Mesothelial cell of epicardium (in vitro differentiated cells): ENCODE data around the gene IER2. TPM values are rescaled to one million over a fixed set of nuclear protein-coding genes. Genes with fewer than 3 reads are reported as not detected.
A peak's percentile ranks its signal among the peaks of the same experiment; 100 is the strongest.
"Not testable (repeated sequence)": the region's sequence is repeated elsewhere in the genome, so short reads cannot be mapped to it uniquely, and the experiment has no call there.

Experiments
- DNase-seq, 2 experiments: peaks; one replicate each; pipeline ENCODE4 v3.0.0; 2021; ENCODE audit warnings: low spot score in 2 of 2; ENCODE audit not compliant: unreplicated experiment in 2 of 2
- H3K27ac Mint-ChIP-seq: 2 replicates; pipeline ENCODE4 v1.8.0; 2021; ENCODE audit warnings: mixed read lengths
- H3K27me3 Mint-ChIP-seq: 2 replicates; pipeline ENCODE4 v1.8.0; 2021; ENCODE audit warnings: low read depth, mixed read lengths
- H3K36me3 Mint-ChIP-seq: 2 replicates; pipeline ENCODE4 v1.8.0; 2021; ENCODE audit warnings: mixed read lengths
- H3K4me1 Mint-ChIP-seq: 2 replicates; pipeline ENCODE4 v1.8.0; 2021; ENCODE audit warnings: mixed read lengths
- H3K4me3 Mint-ChIP-seq: 2 replicates; pipeline ENCODE4 v1.8.0; 2021; ENCODE audit warnings: mild to moderate bottlenecking, moderate library complexity, mixed read lengths
- H3K9me3 Mint-ChIP-seq: 2 replicates; pipeline ENCODE4 v1.8.0; 2021; ENCODE audit warnings: mixed read lengths
- total RNA-seq: library from RNA; stranded (reverse); gene quantifications from 3 replicates; pipeline ENCODE4 v1.2.1, GENCODE V29; 2021
- TF ChIP-seq, protein P1 (sequence below): fragments of 200-600 bp; sonication (generic); IDR thresholded peaks from one replicate; pipeline ENCODE4 v1.5.0; 2021; ENCODE audit warnings: antibody characterized with exemption; ENCODE audit not compliant: unreplicated experiment

IER2 gene
- total RNA-seq, 1 donor from 2014 or later = 282 TPM

DNA sequence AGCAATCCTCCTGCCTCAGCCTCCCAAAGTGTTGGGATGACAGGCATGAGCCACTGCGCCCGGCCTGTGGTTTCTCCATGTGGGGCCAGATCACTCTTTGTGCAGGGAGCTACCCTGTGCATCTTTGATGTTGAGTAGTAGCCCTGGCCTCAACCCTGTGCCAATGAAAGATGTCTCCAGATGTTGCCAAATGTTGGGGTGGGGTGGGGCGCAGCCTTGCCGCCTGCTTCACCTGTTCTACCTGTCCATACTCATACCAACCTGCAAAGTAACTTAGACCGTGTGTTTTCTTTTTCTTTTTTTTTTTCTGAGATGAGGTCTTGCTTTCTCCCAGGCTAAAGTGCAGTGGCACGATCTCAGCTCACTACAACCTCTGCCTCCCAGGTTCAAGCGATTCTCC is 20.9 kb downstream of the IER2 start:
- peaks cover 37% of the 10 kb centered on the region for H3K4me1 Mint-ChIP-seq
- no peaks in the 10 kb centered on the region for H3K27me3 Mint-ChIP-seq
- TF ChIP-seq, protein P1, sequence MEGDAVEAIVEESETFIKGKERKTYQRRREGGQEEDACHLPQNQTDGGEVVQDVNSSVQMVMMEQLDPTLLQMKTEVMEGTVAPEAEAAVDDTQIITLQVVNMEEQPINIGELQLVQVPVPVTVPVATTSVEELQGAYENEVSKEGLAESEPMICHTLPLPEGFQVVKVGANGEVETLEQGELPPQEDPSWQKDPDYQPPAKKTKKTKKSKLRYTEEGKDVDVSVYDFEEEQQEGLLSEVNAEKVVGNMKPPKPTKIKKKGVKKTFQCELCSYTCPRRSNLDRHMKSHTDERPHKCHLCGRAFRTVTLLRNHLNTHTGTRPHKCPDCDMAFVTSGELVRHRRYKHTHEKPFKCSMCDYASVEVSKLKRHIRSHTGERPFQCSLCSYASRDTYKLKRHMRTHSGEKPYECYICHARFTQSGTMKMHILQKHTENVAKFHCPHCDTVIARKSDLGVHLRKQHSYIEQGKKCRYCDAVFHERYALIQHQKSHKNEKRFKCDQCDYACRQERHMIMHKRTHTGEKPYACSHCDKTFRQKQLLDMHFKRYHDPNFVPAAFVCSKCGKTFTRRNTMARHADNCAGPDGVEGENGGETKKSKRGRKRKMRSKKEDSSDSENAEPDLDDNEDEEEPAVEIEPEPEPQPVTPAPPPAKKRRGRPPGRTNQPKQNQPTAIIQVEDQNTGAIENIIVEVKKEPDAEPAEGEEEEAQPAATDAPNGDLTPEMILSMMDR = no peak
- no peaks in the 10 kb centered on the region for H3K36me3 Mint-ChIP-seq
- H3K27ac Mint-ChIP-seq = peak overlapping the region; percentile 66
- H3K4me3 Mint-ChIP-seq = no peak overlapping the region
- DNase-seq = no peak
- H3K9me3 Mint-ChIP-seq = no peaks in the 10 kb centered on the region

DNA sequence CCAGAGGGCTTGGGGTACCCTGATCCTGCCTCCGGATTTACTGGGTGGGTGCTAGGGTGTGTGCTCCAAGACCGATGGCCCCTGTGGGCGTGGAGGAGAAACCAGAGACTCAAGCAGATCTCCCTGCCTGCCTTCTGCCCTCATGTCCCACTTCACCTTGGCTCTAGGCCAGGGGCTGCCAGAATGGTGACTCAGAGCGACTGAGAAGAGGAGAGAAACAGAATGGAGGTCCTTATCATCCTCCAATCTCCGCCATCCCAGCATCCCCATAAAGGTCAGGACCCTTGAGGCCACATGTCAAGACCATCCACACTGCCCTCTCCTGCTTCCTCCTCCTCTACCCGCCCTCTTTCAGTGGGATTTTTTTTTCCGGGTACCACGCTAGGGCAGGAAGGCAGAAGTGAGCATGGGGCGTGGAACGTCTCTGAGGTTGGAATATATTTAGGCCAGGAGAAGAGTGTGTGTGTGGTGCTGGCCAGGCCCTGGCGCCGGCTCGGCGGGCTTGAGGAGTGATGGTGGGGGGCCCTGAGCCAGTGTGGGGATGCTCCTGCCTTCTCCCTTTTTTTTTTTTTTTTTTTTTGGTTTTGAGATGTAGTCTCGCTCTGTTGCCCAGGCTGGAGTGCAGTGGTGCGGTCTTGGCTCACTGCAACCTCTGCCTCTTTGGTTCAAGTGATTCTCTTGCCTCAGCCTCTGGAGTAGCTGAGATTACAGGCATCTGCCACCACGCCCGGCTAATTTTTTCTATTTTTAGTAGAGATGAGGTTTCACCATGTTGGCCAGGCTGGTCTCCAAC is 22.3 kb downstream of the IER2 start:
- H3K9me3 Mint-ChIP-seq = no peaks in the 10 kb centered on the region
- H3K27me3 Mint-ChIP-seq = no peaks in the 10 kb centered on the region
- peak in 1 of 2 experiments; percentile 59 for DNase-seq
- peaks cover 30% of the 10 kb centered on the region for H3K4me1 Mint-ChIP-seq
- H3K27ac Mint-ChIP-seq = peak overlapping the region; percentile 87
- no peaks in the 10 kb centered on the region for H3K36me3 Mint-ChIP-seq
- TF ChIP-seq, protein P1 = no peak
- no peak overlapping the region for H3K4me3 Mint-ChIP-seq

DNA sequence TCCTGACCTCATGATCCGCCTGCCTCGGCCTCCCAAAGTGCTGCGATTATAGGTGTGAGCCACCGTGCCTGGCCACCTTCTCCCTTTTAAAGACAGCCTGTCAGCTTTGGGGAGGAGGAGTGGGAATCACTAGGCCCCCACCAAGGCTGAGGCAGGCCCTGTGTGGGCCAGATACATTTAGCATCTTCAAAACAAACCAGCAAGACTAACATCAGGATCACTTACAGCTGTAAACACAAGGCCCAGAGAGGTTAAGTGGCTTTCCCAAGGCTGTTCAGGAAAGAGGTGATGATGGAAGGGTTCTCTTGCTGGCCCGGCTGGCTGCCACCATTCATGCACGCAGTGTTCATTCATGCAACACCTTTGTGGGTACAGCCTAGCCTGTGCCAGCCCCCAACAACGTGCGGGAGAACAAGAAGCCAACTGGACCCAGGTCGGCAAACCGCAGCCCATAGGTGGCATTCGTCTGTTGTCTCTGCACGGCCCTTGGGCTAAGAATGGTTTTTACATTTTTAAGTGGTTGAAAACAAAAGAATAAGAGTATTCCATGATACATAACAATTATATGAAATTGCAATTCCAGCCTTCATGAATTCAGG is 23.0 kb downstream of the IER2 start:
- Mint-ChIP-seq H3K27ac (peak overlapping the region; percentile 66), H3K4me3 (no peak overlapping the region), H3K4me1 (peaks cover 24% of the 10 kb centered on the region), H3K36me3 (no peaks in the 10 kb centered on the region), H3K9me3 (no peaks in the 10 kb centered on the region), H3K27me3 (no peaks in the 10 kb centered on the region)
- TF ChIP-seq, protein P1 = no peak
- no peak for DNase-seq

DNA sequence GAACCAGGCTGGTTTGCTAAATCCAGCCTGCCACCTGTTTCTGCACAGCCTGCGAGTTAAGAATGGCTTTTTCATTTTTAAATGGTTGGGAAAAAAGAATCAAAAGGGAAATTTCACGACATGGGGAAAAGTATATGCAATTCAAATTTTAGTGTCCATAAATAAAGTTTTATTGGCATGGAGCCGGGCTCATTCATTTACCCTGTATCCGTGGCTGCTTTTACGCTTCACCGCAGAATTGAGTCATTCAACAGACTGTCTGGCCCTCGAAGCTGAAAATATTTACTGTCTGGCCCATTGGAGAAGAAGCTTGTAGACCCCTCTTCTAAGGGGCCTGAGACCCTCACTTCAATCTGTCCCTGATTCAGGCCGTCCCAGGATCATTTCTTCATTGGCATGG is 26.1 kb downstream of the IER2 start:
- DNase-seq = no peak
- no peak overlapping the region for H3K27ac Mint-ChIP-seq

DNA sequence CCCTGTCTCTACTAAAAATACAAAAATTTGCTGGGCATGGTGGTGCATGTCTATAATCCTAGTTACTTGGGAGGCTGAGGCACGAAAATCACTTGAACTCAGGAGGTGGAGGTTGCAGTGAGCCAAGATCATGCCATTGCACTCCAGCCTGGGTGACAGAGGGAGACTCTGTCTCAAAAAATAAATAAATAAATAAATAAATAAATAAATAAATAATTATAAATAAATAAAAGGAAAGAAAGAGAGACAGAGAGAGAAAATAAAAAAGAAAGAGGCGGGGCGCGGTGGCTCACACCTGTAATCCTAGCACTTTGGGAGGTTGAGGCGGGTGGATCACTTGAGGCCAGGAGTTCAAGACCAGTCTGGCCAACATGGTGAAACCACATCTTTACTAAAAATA is 27.4 kb downstream of the IER2 start:
- H3K36me3 Mint-ChIP-seq, DNase-seq, H3K27ac Mint-ChIP-seq, H3K4me3 Mint-ChIP-seq, H3K27me3 Mint-ChIP-seq, H3K9me3 Mint-ChIP-seq: not testable (repeated sequence)
- H3K4me1 Mint-ChIP-seq = peaks cover 21% of the 10 kb centered on the region

More for the DNA sequence above, 26.1 kb downstream of the IER2 start:
- Mint-ChIP-seq H3K36me3 (no peaks in the 10 kb centered on the region), H3K9me3 (no peaks in the 10 kb centered on the region), H3K4me1 (peaks cover 21% of the 10 kb centered on the region), H3K4me3 (no peak overlapping the region), H3K27me3 (no peaks in the 10 kb centered on the region)
- TF ChIP-seq, protein P1 = no peak

DNA sequence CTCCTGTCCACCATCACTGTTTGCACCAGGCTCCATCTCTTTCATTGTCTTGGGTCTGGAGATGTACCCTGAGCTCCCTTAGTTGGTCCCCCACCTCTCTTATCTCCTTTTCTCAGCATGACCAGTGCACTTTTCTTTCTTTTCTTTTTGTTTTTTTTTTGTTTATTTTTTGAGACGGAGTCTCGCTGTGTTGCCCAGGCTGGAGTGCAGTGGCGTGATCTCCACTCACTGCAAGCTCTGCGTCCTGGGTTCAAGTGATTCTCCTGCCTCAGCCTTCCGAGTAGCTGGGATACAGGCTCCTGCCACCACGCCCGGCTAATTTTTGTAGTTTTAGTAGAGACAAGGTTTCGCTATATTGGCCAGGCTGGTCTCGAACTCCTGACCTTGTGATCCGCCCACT is 28.1 kb downstream of the IER2 start:
- H3K36me3 Mint-ChIP-seq, H3K27me3 Mint-ChIP-seq, H3K27ac Mint-ChIP-seq, H3K4me3 Mint-ChIP-seq, H3K9me3 Mint-ChIP-seq, DNase-seq: not testable (repeated sequence)
- peaks cover 18% of the 10 kb centered on the region for H3K4me1 Mint-ChIP-seq
